ENCODE measurements around the gene RBBP4.

The RBBP4 gene

GRCh38 chr1:32681509-32681908 lies 30.5 kb downstream of the RBBP4 start:
- no peak overlapping the region for H3K4me3 ChIP-seq
- no peak overlapping the region for H3K4me2 ChIP-seq
- peaks cover 0 to 58% (median 27%) of the 10 kb centered on the region in 11 experiments; a peak in 18 of 22 replicates for H4K20me1 ChIP-seq
- no peaks in the 10 kb centered on the region for H3K9me3 ChIP-seq (replicated peaks in 1 of 11)
- H3K9ac ChIP-seq = no peak overlapping the region
- H3K36me3 ChIP-seq = peaks cover 95 to 100% (median 98%) of the 10 kb centered on the region in 11 experiments
- H3K27ac ChIP-seq = no peak overlapping the region
- no peak for TF ChIP-seq Cebpa-rat (IDR thresholded peaks at IDR 0.05)
- H3K4me1 ChIP-seq = no peaks in the 10 kb centered on the region
- no peaks in the 10 kb centered on the region for H3K27me3 ChIP-seq

DNA sequence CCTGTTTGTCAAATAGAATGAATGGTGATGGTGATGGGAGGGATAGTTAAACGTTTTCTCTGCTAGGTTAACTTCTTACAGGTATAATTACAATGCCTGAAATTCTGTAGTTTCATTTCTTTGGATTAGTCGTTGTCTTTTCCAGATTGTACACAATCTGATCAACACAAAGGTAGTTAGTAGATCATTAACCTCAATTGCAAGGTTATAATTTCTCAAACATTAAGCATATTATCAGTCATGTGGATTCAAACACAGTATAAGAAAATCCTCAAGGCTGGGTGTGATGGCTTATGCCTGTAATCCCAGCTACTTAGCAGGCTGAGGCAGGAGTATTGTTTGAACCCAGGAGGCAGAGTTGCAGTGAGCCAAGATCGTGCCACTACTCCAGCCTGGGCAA lies 31.0 kb downstream of the RBBP4 start:
- H4K20me1 ChIP-seq = peaks cover 0 to 54% (median 25%) of the 10 kb centered on the region in 11 experiments; a peak in 18 of 22 replicates
- no peak overlapping the region for H3K4me3 ChIP-seq
- no peak overlapping the region for H3K9ac ChIP-seq
- no peak overlapping the region for H3K27ac ChIP-seq
- H3K36me3 ChIP-seq = peaks cover 95 to 100% (median 98%) of the 10 kb centered on the region in 11 experiments
- H3K4me1 ChIP-seq = no peaks in the 10 kb centered on the region
- H3K9me3 ChIP-seq (replicated peaks in 1 of 11) = no peaks in the 10 kb centered on the region
- no peak overlapping the region for H3K4me2 ChIP-seq
- no peak for TF ChIP-seq Cebpa-rat (IDR thresholded peaks at IDR 0.05)
- no peaks in the 10 kb centered on the region for H3K27me3 ChIP-seq

- no peak overlapping the region for H3K27ac ChIP-seq
- peaks cover 0 to 43% (median 11%) of the 10 kb centered on the region in 11 experiments; a peak in 14 of 22 replicates for H4K20me1 ChIP-seq
- no peak overlapping the region for H3K9ac ChIP-seq
- no peak overlapping the region for H3K4me2 ChIP-seq
- peaks cover 82 to 94% (median 84%) of the 10 kb centered on the region in 11 experiments for H3K36me3 ChIP-seq
- TF ChIP-seq Cebpa-rat (IDR thresholded peaks at IDR 0.05) = no peak
- H3K9me3 ChIP-seq (replicated peaks in 1 of 11) = no peaks in the 10 kb centered on the region
- H3K27me3 ChIP-seq = no peaks in the 10 kb centered on the region
- H3K4me1 ChIP-seq = no peaks in the 10 kb centered on the region
- no peak overlapping the region for H3K4me3 ChIP-seq
Observed at GRCh38 chr1:32683397-32683796, 32.4 kb downstream of the RBBP4 start.

DNA sequence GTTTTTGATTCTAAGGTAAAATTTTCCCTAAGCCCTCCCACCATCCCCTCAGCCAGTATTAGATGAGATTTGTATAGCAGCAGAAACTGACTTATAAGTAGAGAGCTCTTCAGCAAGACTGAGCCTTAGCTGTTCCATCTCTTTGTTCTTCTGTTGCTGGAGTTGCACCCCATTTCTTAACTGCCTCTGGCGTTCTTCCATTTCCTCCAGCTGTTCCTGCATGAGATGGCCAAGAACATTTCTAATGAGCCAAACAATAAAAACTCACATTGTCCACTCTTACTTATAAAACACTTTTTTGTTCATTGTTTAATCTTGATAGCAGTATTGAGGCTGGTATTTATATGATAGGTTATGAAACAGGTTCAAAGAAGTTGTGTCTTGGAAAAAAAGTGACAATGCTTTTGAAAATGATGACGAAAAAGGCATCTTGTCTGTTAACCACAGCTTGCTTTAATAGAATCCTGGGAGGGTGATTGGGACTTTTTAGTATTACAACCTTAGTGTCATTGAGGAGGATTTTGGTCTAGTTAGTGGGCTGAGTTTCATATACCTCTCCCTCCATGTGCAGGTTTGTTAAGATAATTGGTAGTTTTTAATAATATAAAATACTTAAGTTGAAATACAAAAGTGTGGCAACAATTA lies 33.3 kb downstream of the RBBP4 start:
- no peak overlapping the region for H3K4me2 ChIP-seq
- peaks cover 73 to 85% (median 75%) of the 10 kb centered on the region in 11 experiments for H3K36me3 ChIP-seq
- no peak overlapping the region for H3K9ac ChIP-seq
- H3K27ac ChIP-seq = no peak overlapping the region
- peaks cover 0 to 34% (median 4%) of the 10 kb centered on the region in 11 experiments; a peak in 9 of 22 replicates for H4K20me1 ChIP-seq
- no peaks in the 10 kb centered on the region for H3K27me3 ChIP-seq
- no peaks in the 10 kb centered on the region for H3K9me3 ChIP-seq (replicated peaks in 1 of 11)
- TF ChIP-seq Cebpa-rat (IDR thresholded peaks at IDR 0.05) = no peak
- H3K4me3 ChIP-seq = no peak overlapping the region
- H3K4me1 ChIP-seq = no peaks in the 10 kb centered on the region

DNA sequence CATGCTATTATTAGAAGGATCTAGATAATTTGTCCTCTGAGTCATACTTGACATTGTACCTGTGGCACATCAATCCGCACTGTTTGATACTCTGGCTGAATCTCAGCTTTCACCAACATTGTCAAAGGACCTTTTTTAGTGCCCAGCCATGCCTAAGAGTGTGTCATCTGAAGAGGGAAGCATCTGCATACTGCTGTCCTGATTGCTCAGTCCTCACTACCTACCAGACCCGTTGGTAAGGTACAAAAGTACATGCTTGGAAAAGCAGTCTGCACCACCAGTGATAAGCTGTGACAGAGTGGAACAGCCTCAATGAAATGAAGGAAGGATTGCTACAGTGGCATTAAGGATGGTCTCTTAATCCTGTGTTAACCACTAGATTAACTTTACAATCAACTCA lies 34.5 kb downstream of the RBBP4 start:
- H3K9me3 ChIP-seq (replicated peaks in 1 of 11) = no peaks in the 10 kb centered on the region
- H3K4me3 ChIP-seq = no peak overlapping the region
- no peak overlapping the region for H3K4me2 ChIP-seq
- H3K36me3 ChIP-seq = peaks cover 64 to 75% (median 69%) of the 10 kb centered on the region in 11 experiments
- H4K20me1 ChIP-seq = peaks cover 0 to 31% (median 4%) of the 10 kb centered on the region in 11 experiments; a peak in 7 of 22 replicates
- no peak for TF ChIP-seq Cebpa-rat (IDR thresholded peaks at IDR 0.05)
- H3K9ac ChIP-seq = no peak overlapping the region
- no peaks in the 10 kb centered on the region for H3K4me1 ChIP-seq
- H3K27ac ChIP-seq = no peak overlapping the region
- no peaks in the 10 kb centered on the region for H3K27me3 ChIP-seq

GRCh38 chr1:32686387-32686786 lies 35.4 kb downstream of the RBBP4 start:
- Histone ChIP-seq H3K4me1 (no peaks in the 10 kb centered on the region), H3K9me3 (replicated peaks in 1 of 11) (no peaks in the 10 kb centered on the region), H3K27ac (no peak overlapping the region), H3K27me3 (no peaks in the 10 kb centered on the region), H3K4me2 (no peak overlapping the region), H4K20me1 (peaks cover 0 to 31% (median 4%) of the 10 kb centered on the region in 11 experiments; a peak in 7 of 22 replicates), H3K4me3 (no peak overlapping the region), H3K36me3 (peaks cover 55 to 66% (median 60%) of the 10 kb centered on the region in 11 experiments), H3K9ac (no peak overlapping the region)
- TF ChIP-seq Cebpa-rat (IDR thresholded peaks at IDR 0.05) = no peak

GRCh38 chr1:32693455-32694174 lies 42.6 kb downstream of the RBBP4 start:
- Histone ChIP-seq H4K20me1 (no peaks in the 10 kb centered on the region), H3K9ac (no peak overlapping the region), H3K27me3 (no peaks in the 10 kb centered on the region), H3K4me3 (no peak overlapping the region), H3K36me3 (peaks cover 0 to 6% (median 0%) of the 10 kb centered on the region in 11 experiments; a peak in 3 of 22 replicates), H3K4me1 (peaks cover 24 to 34% (median 29%) of the 10 kb centered on the region in 10 experiments), H3K4me2 (peak overlapping the region; percentile 52 to 86 (median 76); a peak in 20 of 22 replicates), H3K27ac (no peak overlapping the region), H3K9me3 (replicated peaks in 1 of 11) (no peaks in the 10 kb centered on the region)
- TF ChIP-seq Cebpa-rat (IDR thresholded peaks at IDR 0.05) = no peak

DNA sequence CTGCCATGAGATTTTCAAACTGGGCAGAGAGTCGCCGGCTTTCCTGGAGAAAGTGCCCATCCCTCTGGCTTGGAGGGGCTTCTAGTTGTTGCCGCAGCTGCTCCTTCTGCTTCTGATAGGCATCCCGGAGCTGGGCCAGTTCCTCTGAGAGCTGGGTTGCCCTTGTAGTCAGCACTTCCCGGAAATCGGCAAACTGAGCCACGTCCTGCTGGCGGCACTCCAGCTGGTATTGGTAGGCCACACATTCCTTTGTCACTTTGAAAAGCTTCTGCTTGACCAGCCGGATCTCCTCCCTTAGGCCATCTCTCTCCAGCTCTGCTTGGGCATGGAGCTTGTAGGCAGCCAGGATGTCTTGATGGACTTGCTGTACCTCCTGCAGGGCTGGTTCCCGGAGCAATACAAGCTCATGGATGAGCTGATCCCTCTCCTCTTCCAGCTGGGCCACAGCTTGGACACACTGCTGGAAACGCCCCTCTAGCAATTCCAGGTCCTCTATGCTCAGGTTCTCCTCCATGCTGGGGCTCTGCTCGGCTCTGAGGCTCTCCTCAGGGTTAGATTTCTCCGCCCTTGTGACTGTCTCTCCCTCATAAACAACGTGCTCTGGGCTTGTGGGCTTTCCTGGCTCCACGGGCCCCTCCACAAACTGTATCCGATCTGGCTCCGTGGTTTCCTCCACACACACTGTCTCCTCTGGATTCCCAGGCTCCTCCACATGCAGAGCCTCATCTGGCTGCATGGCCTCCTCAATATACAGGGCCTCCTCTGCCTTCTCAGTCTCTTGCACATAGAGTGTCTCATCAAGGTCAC lies 44.3 kb downstream of the RBBP4 start:
- no peaks in the 10 kb centered on the region for H3K9me3 ChIP-seq (replicated peaks in 1 of 11)
- H3K36me3 ChIP-seq = peaks cover 0 to 5% (median 0%) of the 10 kb centered on the region in 11 experiments; a peak in 2 of 22 replicates
- H3K4me1 ChIP-seq = peaks cover 24 to 38% (median 33%) of the 10 kb centered on the region in 10 experiments
- H3K4me2 ChIP-seq = peak overlapping the region; percentile 52 to 86 (median 76)
- H4K20me1 ChIP-seq = no peaks in the 10 kb centered on the region
- H3K27me3 ChIP-seq = no peaks in the 10 kb centered on the region
- peak overlapping the region in 2 of 10 experiments; percentile 12 to 23; a peak in 5 of 20 replicates for H3K4me3 ChIP-seq
- H3K9ac ChIP-seq = peak overlapping the region in 9 of 11 experiments; percentile 10 to 59 (median 41); a peak in 16 of 22 replicates
- no peak for TF ChIP-seq Cebpa-rat (IDR thresholded peaks at IDR 0.05)
- H3K27ac ChIP-seq = peak overlapping the region in 9 of 11 experiments; percentile 22 to 71 (median 57); a peak in 16 of 22 replicates
